PC-3 (cell line): ENCODE results near the gene GLB1L.

Experiments
- EZH2 ChIP-seq: fragments of 300-600 bp; sonication (generic); IDR thresholded peaks from one replicate; pipeline ENCODE4 v1.6.1; 2017; ENCODE audit warnings: antibody characterized with exemption, mild to moderate bottlenecking, low read length; ENCODE audit not compliant: unreplicated experiment
- EZH2phosphoT487 ChIP-seq: fragments of 300-600 bp; sonication (generic); IDR thresholded peaks from 2 replicates; pipeline ENCODE4 v1.6.1; 2018; ENCODE audit warnings: mild to moderate bottlenecking, antibody characterized with exemption, low read length, borderline replicate concordance
- TF ChIP-seq, protein P1 (sequence below): fragments of 300-600 bp; sonication (generic); conservative IDR thresholded peaks from 2 replicates; pipeline ENCODE4 v1.5.1; 2017; ENCODE audit warnings: antibody characterized with exemption, low read depth, mild to moderate bottlenecking, low read length

DNA sequence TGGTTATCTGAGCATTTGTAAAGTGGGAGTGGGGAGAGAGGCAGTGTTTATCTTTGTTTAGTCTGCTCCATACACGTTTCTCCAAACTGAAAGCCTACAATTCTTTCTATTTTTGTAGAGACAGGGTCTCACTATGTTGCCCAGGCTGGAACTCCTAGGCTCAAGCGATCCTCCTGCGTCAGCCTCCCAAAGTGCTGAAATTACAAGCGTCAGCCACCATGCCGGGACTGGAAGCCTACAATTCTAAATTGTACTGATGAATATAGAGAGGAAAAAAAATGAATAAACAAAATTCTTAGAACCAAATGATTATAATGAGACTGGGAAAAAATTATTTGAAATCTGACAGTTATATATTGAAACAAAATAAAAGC, 40.1 kb downstream of the GLB1L start:
- TF ChIP-seq EZH2phosphoT487 (no peak), EZH2 (no peak)
- TF ChIP-seq, protein P1, sequence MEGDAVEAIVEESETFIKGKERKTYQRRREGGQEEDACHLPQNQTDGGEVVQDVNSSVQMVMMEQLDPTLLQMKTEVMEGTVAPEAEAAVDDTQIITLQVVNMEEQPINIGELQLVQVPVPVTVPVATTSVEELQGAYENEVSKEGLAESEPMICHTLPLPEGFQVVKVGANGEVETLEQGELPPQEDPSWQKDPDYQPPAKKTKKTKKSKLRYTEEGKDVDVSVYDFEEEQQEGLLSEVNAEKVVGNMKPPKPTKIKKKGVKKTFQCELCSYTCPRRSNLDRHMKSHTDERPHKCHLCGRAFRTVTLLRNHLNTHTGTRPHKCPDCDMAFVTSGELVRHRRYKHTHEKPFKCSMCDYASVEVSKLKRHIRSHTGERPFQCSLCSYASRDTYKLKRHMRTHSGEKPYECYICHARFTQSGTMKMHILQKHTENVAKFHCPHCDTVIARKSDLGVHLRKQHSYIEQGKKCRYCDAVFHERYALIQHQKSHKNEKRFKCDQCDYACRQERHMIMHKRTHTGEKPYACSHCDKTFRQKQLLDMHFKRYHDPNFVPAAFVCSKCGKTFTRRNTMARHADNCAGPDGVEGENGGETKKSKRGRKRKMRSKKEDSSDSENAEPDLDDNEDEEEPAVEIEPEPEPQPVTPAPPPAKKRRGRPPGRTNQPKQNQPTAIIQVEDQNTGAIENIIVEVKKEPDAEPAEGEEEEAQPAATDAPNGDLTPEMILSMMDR = no peak
